SK-N-SH (cell line): ENCODE results near the gene ATG7. TPM values are rescaled to one million over a fixed set of nuclear protein-coding genes. Genes with fewer than 3 reads are reported as not detected.
A peak's percentile ranks its signal among the peaks of the same experiment; 100 is the strongest.

ENCODE experiments used
- ELF1 ChIP-seq: IDR thresholded peaks from 2 replicates; pipeline ENCODE4 v1.4.0; 2012
- EP300 ChIP-seq, 2 experiments: IDR thresholded peaks; 2 replicates each; pipeline versions ENCODE4 v1.4.0 to v1.6.1; 2012; ENCODE audit warnings: borderline replicate concordance in 1 of 2, low read depth in 1 of 2, low read length in 1 of 2
- FOSL2 ChIP-seq: IDR thresholded peaks from 2 replicates; pipeline ENCODE4 v1.4.0; 2012; ENCODE audit warnings: low read depth, mild to moderate bottlenecking, moderate library complexity, borderline replicate concordance
- FOXJ3 ChIP-seq: sonication (generic); formaldehyde crosslinking; IDR thresholded peaks from 2 replicates; pipeline ENCODE4 v1.5.1; 2020; ENCODE audit warnings: mild to moderate bottlenecking, missing genetic modification reagents
- FOXM1 ChIP-seq: IDR thresholded peaks from 2 replicates; pipeline ENCODE4 v1.4.0; 2012; ENCODE audit warnings: low read depth, mild to moderate bottlenecking
- GABPA ChIP-seq: IDR thresholded peaks from 2 replicates; pipeline ENCODE4 v1.4.0; 2012; ENCODE audit warnings: low read depth, mild to moderate bottlenecking
- GATA2 ChIP-seq: sonication (generic); formaldehyde crosslinking; IDR thresholded peaks from 2 replicates; pipeline ENCODE4 v1.5.0; 2020; ENCODE audit warnings: mild to moderate bottlenecking, missing genetic modification reagents
- JUND ChIP-seq: IDR thresholded peaks from 2 replicates; pipeline ENCODE4 v1.4.0; 2012
- MXI1 ChIP-seq: IDR thresholded peaks from 2 replicates; pipeline ENCODE4 v1.6.1; 2012; ENCODE audit warnings: mild to moderate bottlenecking, low read depth, low read length, improper control_type of control experiment
- RAD21 ChIP-seq: IDR thresholded peaks from 2 replicates; pipeline ENCODE4 v1.6.1; 2012; ENCODE audit warnings: mild to moderate bottlenecking, low read length
- RCOR1 ChIP-seq: fragments of 150-350 bp; IDR thresholded peaks from 2 replicates; pipeline ENCODE4 v1.6.1; 2017; ENCODE audit warnings: antibody characterized with exemption, low read length
- RXRA ChIP-seq: IDR thresholded peaks from 2 replicates; pipeline ENCODE4 v1.4.0; 2012; ENCODE audit warnings: low read depth, mild to moderate bottlenecking, borderline replicate concordance
- SIN3A ChIP-seq: IDR thresholded peaks from 2 replicates; pipeline ENCODE4 v1.6.1; 2012; ENCODE audit warnings: low read depth, mild to moderate bottlenecking, low read length, moderate library complexity, borderline replicate concordance
- SMC3 ChIP-seq: IDR thresholded peaks from 2 replicates; pipeline ENCODE4 v1.6.1; 2012; ENCODE audit warnings: low read depth, low read length, improper control_type of control experiment
- TAF1 ChIP-seq: IDR thresholded peaks from 2 replicates; pipeline ENCODE4 v1.6.1; 2012; ENCODE audit warnings: low read depth, mild to moderate bottlenecking, low read length, moderate library complexity, borderline replicate concordance
- TEAD4 ChIP-seq: IDR thresholded peaks from 2 replicates; pipeline ENCODE4 v1.4.0; 2012; ENCODE audit warnings: mild to moderate bottlenecking, borderline replicate concordance; ENCODE audit not compliant: insufficient read depth
- USF2 ChIP-seq: fragments of 150-350 bp; IDR thresholded peaks from 2 replicates; pipeline ENCODE4 v1.6.1; 2017; ENCODE audit warnings: antibody characterized with exemption, low read length, low read depth, borderline replicate concordance
- ZBTB33 ChIP-seq: IDR thresholded peaks from 2 replicates; pipeline ENCODE4 v1.4.0; 2012; ENCODE audit warnings: low read depth, borderline replicate concordance
- polyA plus RNA-seq, 3 experiments: library from polyadenylated mRNA; depleted of rRNA; stranded (reverse); fragments of >200 nt; gene quantifications; 2 replicates each; pipeline ENCODE4 v1.2.3, GENCODE V29; 2012
- TF ChIP-seq, protein P1 (sequence below): IDR thresholded peaks from 2 replicates; pipeline ENCODE4 v1.6.1; 2012; ENCODE audit warnings: mild to moderate bottlenecking, low read depth, low read length, moderate library complexity
- TF ChIP-seq, protein P2 (sequence below): IDR thresholded peaks from 2 replicates; pipeline ENCODE4 v1.4.0; 2012; ENCODE audit warnings: low read depth
- TF ChIP-seq, protein P3 (sequence below): IDR thresholded peaks from 2 replicates; pipeline ENCODE4; 2012

The ATG7 gene
- polyA plus RNA-seq, 1 of the 3 experiments (the other 2 are of a cell fraction) = 29.5 TPM

- TF ChIP-seq, protein P1, sequence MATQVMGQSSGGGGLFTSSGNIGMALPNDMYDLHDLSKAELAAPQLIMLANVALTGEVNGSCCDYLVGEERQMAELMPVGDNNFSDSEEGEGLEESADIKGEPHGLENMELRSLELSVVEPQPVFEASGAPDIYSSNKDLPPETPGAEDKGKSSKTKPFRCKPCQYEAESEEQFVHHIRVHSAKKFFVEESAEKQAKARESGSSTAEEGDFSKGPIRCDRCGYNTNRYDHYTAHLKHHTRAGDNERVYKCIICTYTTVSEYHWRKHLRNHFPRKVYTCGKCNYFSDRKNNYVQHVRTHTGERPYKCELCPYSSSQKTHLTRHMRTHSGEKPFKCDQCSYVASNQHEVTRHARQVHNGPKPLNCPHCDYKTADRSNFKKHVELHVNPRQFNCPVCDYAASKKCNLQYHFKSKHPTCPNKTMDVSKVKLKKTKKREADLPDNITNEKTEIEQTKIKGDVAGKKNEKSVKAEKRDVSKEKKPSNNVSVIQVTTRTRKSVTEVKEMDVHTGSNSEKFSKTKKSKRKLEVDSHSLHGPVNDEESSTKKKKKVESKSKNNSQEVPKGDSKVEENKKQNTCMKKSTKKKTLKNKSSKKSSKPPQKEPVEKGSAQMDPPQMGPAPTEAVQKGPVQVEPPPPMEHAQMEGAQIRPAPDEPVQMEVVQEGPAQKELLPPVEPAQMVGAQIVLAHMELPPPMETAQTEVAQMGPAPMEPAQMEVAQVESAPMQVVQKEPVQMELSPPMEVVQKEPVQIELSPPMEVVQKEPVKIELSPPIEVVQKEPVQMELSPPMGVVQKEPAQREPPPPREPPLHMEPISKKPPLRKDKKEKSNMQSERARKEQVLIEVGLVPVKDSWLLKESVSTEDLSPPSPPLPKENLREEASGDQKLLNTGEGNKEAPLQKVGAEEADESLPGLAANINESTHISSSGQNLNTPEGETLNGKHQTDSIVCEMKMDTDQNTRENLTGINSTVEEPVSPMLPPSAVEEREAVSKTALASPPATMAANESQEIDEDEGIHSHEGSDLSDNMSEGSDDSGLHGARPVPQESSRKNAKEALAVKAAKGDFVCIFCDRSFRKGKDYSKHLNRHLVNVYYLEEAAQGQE = 0 out of 2 replicates have a peak, but pooled peaks have one; percentile 18
- TF ChIP-seq ZBTB33 (no peak), TEAD4 (0 out of 2 replicates have a peak, but pooled peaks have one; percentile 20), RAD21 (no peak), USF2 (no peak), FOSL2 (peak; percentile 36; the same call in 1 of the 2 replicates), SMC3 (no peak), FOXJ3 (no peak), TAF1 (no peak; the same call in 1 of the 2 replicates), ELF1 (no peak), EP300 (IDR thresholded peaks at IDR 0.05; ENCODE audit: borderline replicate concordance in 1 of 2, low read depth in 1 of 2, low read length in 1 of 2) (peak in 1 of 2 experiments; percentile 41; a peak in 1 of 4 replicates), RCOR1 (no peak), FOXM1 (no peak), SIN3A (no peak; the same call in 1 of the 2 replicates), GABPA (no peak), JUND (0 out of 2 replicates have a peak, but pooled peaks have one; percentile 7), MXI1 (no peak), RXRA (no peak), GATA2 (CRISPR knock-in tag) (no peak)
- TF ChIP-seq, protein P2, sequence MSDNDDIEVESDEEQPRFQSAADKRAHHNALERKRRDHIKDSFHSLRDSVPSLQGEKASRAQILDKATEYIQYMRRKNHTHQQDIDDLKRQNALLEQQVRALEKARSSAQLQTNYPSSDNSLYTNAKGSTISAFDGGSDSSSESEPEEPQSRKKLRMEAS = no peak
- TF ChIP-seq, protein P3, sequence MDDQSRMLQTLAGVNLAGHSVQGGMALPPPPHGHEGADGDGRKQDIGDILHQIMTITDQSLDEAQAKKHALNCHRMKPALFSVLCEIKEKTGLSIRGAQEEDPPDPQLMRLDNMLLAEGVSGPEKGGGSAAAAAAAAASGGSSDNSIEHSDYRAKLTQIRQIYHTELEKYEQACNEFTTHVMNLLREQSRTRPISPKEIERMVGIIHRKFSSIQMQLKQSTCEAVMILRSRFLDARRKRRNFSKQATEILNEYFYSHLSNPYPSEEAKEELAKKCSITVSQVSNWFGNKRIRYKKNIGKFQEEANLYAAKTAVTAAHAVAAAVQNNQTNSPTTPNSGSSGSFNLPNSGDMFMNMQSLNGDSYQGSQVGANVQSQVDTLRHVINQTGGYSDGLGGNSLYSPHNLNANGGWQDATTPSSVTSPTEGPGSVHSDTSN = peak; percentile 15; the same call in 1 of the 2 replicates
These were observed 205.3 kb downstream of the ATG7 start (continued) for GRCh38 chr3:11477407-11477911.
